SHP77 (cell line): ENCODE results near the gene LGI2.

ENCODE experiments used
- DNase-seq, 2 experiments: peaks; one replicate each; lab custom pipeline; 2025; lab: John Stamatoyannopoulos, UW

Gene LGI2

DNA sequence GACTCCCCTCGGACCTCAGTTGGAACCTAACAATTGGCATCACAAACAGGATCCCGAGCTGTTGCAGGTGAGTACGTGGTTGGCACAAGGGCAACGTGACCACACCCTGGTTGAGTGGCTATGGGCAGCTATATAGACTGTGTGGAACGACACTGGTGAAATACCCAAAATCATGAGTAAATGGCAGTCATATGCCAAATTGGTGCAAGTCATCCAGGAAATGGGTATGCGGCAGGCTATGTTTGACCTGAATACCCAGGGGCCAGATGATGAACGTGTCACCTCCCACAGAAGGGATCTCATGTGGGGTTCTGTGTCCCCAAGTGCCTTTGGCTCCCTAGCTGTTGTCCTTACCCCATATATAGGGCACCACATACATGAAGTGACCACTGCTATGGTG is 64.7 kb downstream of the LGI2 start:
- DNase-seq = no peak

DNA sequence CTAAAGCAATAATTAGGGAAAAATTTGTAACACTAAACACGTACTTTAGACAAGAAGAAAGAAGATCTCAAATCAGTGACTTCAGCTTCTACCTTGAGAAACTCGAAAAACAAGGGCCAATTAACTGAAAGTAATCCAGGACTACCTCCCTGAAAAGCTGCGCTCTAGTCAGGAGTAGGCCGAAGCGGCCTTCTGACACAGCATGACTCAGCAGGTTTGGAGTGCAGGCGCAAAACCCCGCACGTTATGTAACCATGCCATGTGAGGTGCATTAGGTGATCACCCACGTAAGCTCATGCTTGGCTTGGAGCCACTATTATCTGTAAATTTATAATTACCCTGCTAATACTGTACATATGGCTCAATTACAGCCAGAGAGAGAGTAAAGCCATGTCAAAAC is 65.1 kb downstream of the LGI2 start:
- no peak for DNase-seq

DNA sequence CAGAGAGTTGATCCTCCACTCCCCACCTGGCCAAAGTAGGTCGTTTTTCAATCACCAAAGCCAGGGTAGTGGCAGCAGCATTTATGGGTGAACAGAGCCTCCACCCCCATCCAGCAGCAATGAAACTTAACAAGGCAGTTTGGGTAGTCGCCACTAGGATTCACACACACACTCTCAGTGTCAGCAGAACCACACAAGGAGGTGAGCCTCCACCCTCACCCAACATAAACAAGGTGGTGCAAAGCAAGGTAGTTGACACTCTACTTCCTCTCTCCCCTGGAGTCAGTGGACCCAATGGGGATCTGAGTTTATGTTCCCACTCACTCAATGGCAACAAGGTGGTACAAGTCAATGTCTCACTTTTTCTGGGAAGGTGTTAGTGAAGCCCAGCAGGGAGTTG is 67.5 kb downstream of the LGI2 start:
- DNase-seq = no peak

- DNase-seq = no peak
Observed at GRCh38 chr4:24957886-24958285, 72.9 kb downstream of the LGI2 start.

DNA sequence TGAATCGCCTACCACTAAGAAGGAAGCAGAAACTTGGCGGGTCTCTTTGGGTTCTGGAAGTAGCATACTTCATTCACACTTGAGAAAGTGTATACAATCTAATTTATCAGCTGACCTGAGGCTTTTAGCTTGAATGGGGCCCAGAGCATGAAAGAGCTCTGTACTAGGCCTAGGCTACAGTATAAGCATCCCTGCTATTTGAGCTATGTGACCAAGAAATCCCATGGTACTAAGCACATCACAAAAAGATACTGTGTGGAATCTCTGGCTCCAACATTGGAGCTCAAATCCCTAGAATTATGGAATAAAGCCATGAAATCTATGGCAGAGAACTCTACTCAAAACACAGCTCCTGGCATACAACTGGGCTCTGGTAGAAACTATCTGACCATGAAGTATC is 74.0 kb downstream of the LGI2 start:
- DNase-seq = no peak

GRCh38 chr4:24956091-24956490 is 74.7 kb downstream of the LGI2 start:
- no peak for DNase-seq

DNA sequence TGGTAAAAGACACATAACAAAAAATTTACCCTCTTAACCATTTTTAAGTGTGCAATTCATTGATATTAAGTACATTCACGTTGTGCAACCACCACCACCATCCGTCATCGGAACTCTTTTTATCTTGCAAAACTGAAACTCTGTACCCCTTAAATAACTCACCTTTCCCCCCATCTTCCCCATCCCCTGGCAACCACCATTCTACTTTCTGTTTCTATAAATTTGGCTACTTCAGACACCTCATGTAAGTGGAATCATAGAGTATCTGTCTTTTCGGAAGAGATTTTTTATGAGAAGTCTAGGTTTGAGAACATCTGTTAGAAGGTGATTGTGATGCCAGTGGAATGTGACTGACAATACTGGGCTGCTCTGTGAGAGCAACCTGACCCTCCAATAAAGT is 78.1 kb downstream of the LGI2 start:
- DNase-seq = no peak

DNA sequence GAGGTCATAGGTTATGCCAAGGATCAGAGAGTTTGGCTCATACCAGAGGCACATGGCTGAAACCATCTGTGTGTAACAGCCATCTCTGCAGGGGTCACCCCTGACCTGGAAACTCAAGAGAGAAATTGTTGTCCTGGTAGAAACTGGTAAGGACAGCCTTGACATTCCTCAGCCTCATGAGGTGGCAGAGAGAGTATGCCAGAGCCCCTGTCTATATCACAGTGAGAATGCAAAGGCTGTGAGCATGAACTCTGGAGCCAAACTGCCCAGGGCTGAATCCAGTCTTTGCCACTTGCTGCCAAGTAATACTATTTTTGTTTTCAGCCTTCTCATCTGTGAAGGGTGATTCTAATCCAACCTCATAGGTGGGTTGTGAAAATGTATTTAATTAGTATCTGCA is 80.8 kb downstream of the LGI2 start:
- DNase-seq = no peak
